ENCODE results near the gene UPK1B.

UPK1B gene

GRCh38 chr3:119177321-119177720 is 3.9 kb downstream of the UPK1B start:
- Histone ChIP-seq H3K27me3 (ENCODE audit: insufficient read depth, insufficient read length) (peaks cover under 1% of the 10 kb centered on the region), H3K9me3 (ENCODE audit: insufficient read depth, low read length) (no peaks in the 10 kb centered on the region), H3K4me1 (ENCODE audit: insufficient read depth, insufficient read length) (peaks cover 2% of the 10 kb centered on the region), H3K9ac (ENCODE audit: insufficient read length, low read depth) (no peak overlapping the region), H3K36me3 (ENCODE audit: insufficient read depth, insufficient read length, low read length) (no peaks in the 10 kb centered on the region), H3K4me3 (ENCODE audit: insufficient read length, low read depth) (no peak overlapping the region)
- DNase-seq (ENCODE audit: low read depth, low spot score): no peak
- no peak for TF ChIP-seq YY1 (IDR thresholded peaks at IDR 0.05; ENCODE audit: insufficient read depth, insufficient read length)
- TF ChIP-seq ZNF274 (IDR thresholded peaks at IDR 0.05; ENCODE audit: low read depth, low read length): no peak
- no peak for TF ChIP-seq SUZ12 (IDR thresholded peaks at IDR 0.05; ENCODE audit: extremely low read depth, insufficient read depth, insufficient read length)

GRCh38 chr3:119181765-119182164 is 8.4 kb downstream of the UPK1B start:
- H3K36me3 ChIP-seq (ENCODE audit: insufficient read depth, insufficient read length, low read length): no peaks in the 10 kb centered on the region
- DNase-seq (ENCODE audit: low read depth, low spot score): no peak

GRCh38 chr3:119184111-119184510 is 10.7 kb downstream of the UPK1B start:
- no peaks in the 10 kb centered on the region for H3K9me3 ChIP-seq (ENCODE audit: insufficient read depth, low read length)
- TF ChIP-seq SUZ12 (IDR thresholded peaks at IDR 0.05; ENCODE audit: extremely low read depth, insufficient read depth, insufficient read length): no peak
- no peak for TF ChIP-seq YY1 (IDR thresholded peaks at IDR 0.05; ENCODE audit: insufficient read depth, insufficient read length)
- TF ChIP-seq ZNF274 (IDR thresholded peaks at IDR 0.05; ENCODE audit: low read depth, low read length): no peak
- no peak for DNase-seq (ENCODE audit: low read depth, low spot score)
- no peaks in the 10 kb centered on the region for H3K27me3 ChIP-seq (ENCODE audit: insufficient read depth, insufficient read length)
- H3K4me3 ChIP-seq (ENCODE audit: insufficient read length, low read depth): no peak overlapping the region
- H3K4me1 ChIP-seq (ENCODE audit: insufficient read depth, insufficient read length): peaks cover 2% of the 10 kb centered on the region
- no peak overlapping the region for H3K9ac ChIP-seq (ENCODE audit: insufficient read length, low read depth)
- H3K36me3 ChIP-seq (ENCODE audit: insufficient read depth, insufficient read length, low read length): no peaks in the 10 kb centered on the region

More at GRCh38 chr3:119181765-119182164, 8.4 kb downstream of the UPK1B start:
- H3K9ac ChIP-seq (ENCODE audit: insufficient read length, low read depth): no peak overlapping the region
- peaks cover 2% of the 10 kb centered on the region for H3K4me1 ChIP-seq (ENCODE audit: insufficient read depth, insufficient read length)
- H3K9me3 ChIP-seq (ENCODE audit: insufficient read depth, low read length): no peaks in the 10 kb centered on the region
- no peak overlapping the region for H3K4me3 ChIP-seq (ENCODE audit: insufficient read length, low read depth)
- H3K27me3 ChIP-seq (ENCODE audit: insufficient read depth, insufficient read length): no peaks in the 10 kb centered on the region
- TF ChIP-seq YY1 (IDR thresholded peaks at IDR 0.05; ENCODE audit: insufficient read depth, insufficient read length): no peak
- no peak for TF ChIP-seq ZNF274 (IDR thresholded peaks at IDR 0.05; ENCODE audit: low read depth, low read length)
- TF ChIP-seq SUZ12 (IDR thresholded peaks at IDR 0.05; ENCODE audit: extremely low read depth, insufficient read depth, insufficient read length): no peak

GRCh38 chr3:119184796-119185570 is 11.6 kb downstream of the UPK1B start:
- H3K4me3 ChIP-seq (ENCODE audit: insufficient read length, low read depth): no peak overlapping the region
- no peaks in the 10 kb centered on the region for H3K9me3 ChIP-seq (ENCODE audit: insufficient read depth, low read length)
- no peak for DNase-seq (ENCODE audit: low read depth, low spot score)
- TF ChIP-seq ZNF274 (IDR thresholded peaks at IDR 0.05; ENCODE audit: low read depth, low read length) (no peak), SUZ12 (IDR thresholded peaks at IDR 0.05; ENCODE audit: extremely low read depth, insufficient read depth, insufficient read length) (no peak), YY1 (IDR thresholded peaks at IDR 0.05; ENCODE audit: insufficient read depth, insufficient read length) (no peak)
- peaks cover 2% of the 10 kb centered on the region for H3K4me1 ChIP-seq (ENCODE audit: insufficient read depth, insufficient read length)
- H3K27me3 ChIP-seq (ENCODE audit: insufficient read depth, insufficient read length): no peaks in the 10 kb centered on the region
- H3K9ac ChIP-seq (ENCODE audit: insufficient read length, low read depth): no peak overlapping the region
- H3K36me3 ChIP-seq (ENCODE audit: insufficient read depth, insufficient read length, low read length): no peaks in the 10 kb centered on the region

- no peak for TF ChIP-seq SUZ12 (IDR thresholded peaks at IDR 0.05; ENCODE audit: extremely low read depth, insufficient read depth, insufficient read length)
- Histone ChIP-seq H3K27me3 (ENCODE audit: insufficient read depth, insufficient read length) (no peaks in the 10 kb centered on the region), H3K9me3 (ENCODE audit: insufficient read depth, low read length) (no peaks in the 10 kb centered on the region), H3K36me3 (ENCODE audit: insufficient read depth, insufficient read length, low read length) (no peaks in the 10 kb centered on the region), H3K4me1 (ENCODE audit: insufficient read depth, insufficient read length) (no peaks in the 10 kb centered on the region), H3K9ac (ENCODE audit: insufficient read length, low read depth) (no peak overlapping the region), H3K4me3 (ENCODE audit: insufficient read length, low read depth) (no peak overlapping the region)
- no peak for DNase-seq (ENCODE audit: low read depth, low spot score)
Observed at GRCh38 chr3:119187266-119187665, 13.9 kb downstream of the UPK1B start.

GRCh38 chr3:119191800-119192199 is 18.4 kb downstream of the UPK1B start:
- no peaks in the 10 kb centered on the region for H3K27me3 ChIP-seq (ENCODE audit: insufficient read depth, insufficient read length)
- H3K36me3 ChIP-seq (ENCODE audit: insufficient read depth, insufficient read length, low read length): no peaks in the 10 kb centered on the region

GRCh38 chr3:119194237-119195150 is 21.1 kb downstream of the UPK1B start:
- TF ChIP-seq YY1 (IDR thresholded peaks at IDR 0.05; ENCODE audit: insufficient read depth, insufficient read length): no peak
- TF ChIP-seq SUZ12 (IDR thresholded peaks at IDR 0.05; ENCODE audit: extremely low read depth, insufficient read depth, insufficient read length): no peak
- TF ChIP-seq ZNF274 (IDR thresholded peaks at IDR 0.05; ENCODE audit: low read depth, low read length): no peak

More at GRCh38 chr3:119191800-119192199, 18.4 kb downstream of the UPK1B start:
- Histone ChIP-seq H3K9ac (ENCODE audit: insufficient read length, low read depth) (no peak overlapping the region), H3K9me3 (ENCODE audit: insufficient read depth, low read length) (no peaks in the 10 kb centered on the region), H3K4me1 (ENCODE audit: insufficient read depth, insufficient read length) (no peaks in the 10 kb centered on the region), H3K4me3 (ENCODE audit: insufficient read length, low read depth) (no peak overlapping the region)
- no peak for DNase-seq (ENCODE audit: low read depth, low spot score)
- TF ChIP-seq YY1 (IDR thresholded peaks at IDR 0.05; ENCODE audit: insufficient read depth, insufficient read length) (no peak), SUZ12 (IDR thresholded peaks at IDR 0.05; ENCODE audit: extremely low read depth, insufficient read depth, insufficient read length) (no peak), ZNF274 (IDR thresholded peaks at IDR 0.05; ENCODE audit: low read depth, low read length) (no peak)

More at GRCh38 chr3:119194237-119195150, 21.1 kb downstream of the UPK1B start:
- Histone ChIP-seq H3K9ac (ENCODE audit: insufficient read length, low read depth) (no peak overlapping the region), H3K4me3 (ENCODE audit: insufficient read length, low read depth) (no peak overlapping the region), H3K27me3 (ENCODE audit: insufficient read depth, insufficient read length) (no peaks in the 10 kb centered on the region), H3K9me3 (ENCODE audit: insufficient read depth, low read length) (no peaks in the 10 kb centered on the region), H3K4me1 (ENCODE audit: insufficient read depth, insufficient read length) (no peaks in the 10 kb centered on the region), H3K36me3 (ENCODE audit: insufficient read depth, insufficient read length, low read length) (no peaks in the 10 kb centered on the region)
- DNase-seq (ENCODE audit: low read depth, low spot score): no peak
